Measurements from ENCODE around the gene PLB1.

The PLB1 gene

GRCh38 chr2:28495551-28496250, at the start of gene PLB1:
PLB1 (plus strand) TSS chr2:28496060; CDS start chr2:28496115, 55 bp downstream.
- no peak for DNase-seq

DNA sequence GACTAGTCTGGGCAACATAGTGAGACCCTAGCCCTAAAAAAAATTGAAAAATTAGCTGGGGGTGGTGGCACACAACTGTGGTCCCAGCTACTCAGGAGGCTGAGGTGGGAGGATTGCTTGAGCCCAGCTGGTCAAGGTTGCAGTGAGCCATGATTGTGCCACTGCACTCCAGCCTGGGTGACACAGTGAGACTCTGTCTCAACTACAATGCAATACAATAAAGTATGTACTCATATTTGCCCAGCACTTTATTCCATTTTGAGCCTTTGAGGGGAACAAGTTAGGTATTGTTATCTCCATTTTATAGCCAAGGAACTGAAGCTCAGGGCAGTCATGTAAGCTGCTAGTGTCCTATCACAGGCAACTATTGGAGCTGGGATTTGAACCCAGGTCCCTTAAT, 49.3 kb upstream of the PLB1 start:
- DNase-seq: no peak

GRCh38 chr2:28447086-28447485, 48.8 kb upstream of the PLB1 start:
- no peak for DNase-seq

DNA sequence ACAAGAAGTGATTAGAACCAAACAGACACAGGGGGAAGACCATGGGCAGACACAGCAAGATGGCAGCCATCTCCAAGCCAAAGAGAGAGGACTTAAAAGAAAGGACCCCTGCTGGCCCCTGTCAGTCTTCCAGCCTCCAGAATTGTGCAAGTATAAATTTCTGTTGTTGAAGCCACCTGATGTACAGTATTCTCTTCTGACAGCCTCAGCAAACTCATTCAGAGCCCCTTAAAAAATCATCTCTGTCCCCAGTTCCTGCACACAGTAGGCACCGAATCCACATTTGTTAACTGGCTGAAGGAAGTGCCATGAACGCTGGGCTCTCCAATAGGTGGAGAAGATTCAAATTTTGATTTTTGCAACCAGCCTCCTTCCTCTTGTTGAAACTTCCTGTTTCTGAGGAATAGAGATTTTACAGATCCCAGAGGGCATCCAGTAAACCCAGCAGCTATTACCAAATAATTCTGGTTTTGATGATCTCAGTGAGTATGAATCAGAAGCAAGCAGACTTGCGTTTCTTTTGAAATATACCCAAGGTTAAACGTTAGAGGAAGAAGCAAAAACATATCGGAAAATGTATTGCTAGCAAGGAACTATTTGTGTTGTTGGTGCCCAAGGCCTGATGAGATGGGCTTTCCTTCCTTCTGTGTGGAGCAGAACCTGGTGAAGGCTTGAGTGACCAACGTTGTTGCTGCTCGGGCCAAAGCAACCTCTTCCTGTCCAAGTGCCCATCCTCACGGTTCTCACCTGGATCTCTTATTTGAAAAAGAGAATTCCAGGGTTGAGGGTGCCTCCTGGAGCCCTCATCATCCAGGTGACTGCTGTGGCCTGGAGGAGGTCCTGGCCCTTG, 47.7 kb upstream of the PLB1 start:
- peak; percentile 17 to 46 for DNase-seq

- no peak for DNase-seq
These were observed 47.1 kb upstream of the PLB1 start for GRCh38 chr2:28448793-28449100.

DNA sequence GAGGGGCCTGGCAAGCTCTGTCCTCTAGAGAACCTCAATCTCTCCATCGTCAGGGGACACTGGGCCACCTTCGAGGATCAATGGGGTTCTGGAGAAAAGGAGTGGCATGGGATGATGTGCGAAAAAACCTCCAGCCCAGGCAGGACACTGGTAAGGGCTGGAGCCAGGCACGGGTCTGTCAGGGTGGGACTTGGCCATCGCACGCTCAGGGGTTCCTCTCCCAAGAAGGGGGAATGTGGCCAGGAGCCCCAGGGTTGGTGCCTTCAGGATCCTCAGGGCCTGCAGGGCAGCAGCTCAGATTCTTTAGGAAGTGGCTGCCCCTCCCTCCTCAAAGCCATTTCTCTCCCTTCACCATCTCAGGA, 46.8 kb upstream of the PLB1 start:
- no peak for DNase-seq

DNA sequence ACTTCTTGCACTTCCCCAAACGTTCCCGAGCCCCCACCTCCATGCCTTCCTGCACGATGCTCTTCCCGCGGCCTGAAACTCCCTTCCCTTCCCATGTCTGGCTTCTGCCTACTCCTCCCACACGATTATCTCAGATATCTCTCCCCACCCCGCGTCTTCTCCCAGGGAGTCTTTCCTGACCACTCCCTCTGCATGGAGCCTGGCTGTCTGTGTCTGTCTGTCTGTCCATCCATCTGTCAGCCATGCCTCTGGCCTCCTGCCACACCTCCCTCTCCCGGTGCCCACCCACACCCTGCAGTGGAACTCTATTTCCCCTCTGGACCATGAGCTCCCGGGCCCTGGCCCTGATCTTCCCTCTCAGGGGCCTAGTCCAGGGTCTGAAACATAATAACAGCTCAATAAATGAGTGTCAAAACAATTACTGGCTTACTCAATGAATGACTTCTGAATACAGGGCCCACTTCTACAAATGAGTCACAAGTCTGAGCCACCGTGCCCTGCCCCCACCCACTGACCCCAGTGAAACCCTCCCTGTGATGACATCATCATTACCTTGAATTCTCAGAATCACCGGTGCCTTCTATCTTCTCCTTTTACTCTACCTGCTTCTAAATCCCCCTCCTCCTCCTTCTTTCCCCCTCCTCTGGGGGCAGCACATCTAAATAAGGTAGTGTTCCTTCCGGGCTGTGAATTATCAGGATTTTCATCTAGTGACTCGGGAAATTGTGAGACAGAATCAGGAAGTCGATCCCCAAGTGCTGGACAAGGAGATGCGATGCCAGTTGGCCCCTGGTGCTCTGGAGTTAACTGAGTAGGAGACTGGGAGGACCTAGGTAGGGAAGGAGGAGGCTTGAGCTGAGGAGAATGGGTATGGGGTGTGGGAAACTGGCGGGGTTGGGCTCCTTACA, 46.1 kb upstream of the PLB1 start:
- DNase-seq: peak; percentile 30 to 64

DNA sequence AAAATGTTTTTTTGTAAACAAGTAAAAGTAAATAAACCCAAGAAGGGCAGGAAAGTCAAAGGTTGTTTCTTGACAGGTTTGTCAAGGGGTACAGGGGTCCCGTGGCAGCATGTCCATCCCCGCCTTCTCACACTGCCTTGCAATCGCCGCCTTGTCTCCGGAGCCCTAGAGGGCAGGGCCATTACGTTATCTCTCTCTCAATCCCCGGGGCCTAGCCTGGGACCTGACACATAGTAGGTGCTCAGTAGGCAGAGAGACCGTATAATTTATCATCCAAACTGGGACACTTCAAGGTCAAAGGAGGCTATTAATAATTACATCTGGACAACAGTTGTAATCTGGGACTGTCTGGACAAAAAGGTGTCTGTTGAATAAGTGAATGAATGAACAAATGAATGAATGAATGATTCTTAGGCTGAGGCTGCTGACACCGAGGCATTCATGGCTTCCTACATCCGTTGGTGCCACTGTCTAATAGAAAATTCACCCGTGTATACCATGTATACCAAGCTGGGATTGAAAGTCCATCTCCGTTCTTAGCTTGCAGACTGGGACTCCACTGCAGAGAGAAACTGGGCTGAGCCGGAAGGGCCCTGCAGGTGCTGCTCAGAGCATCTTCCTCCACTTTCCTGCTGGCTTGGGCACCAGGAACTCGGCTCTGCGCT, 44.8 kb upstream of the PLB1 start:
- DNase-seq: no peak

DNA sequence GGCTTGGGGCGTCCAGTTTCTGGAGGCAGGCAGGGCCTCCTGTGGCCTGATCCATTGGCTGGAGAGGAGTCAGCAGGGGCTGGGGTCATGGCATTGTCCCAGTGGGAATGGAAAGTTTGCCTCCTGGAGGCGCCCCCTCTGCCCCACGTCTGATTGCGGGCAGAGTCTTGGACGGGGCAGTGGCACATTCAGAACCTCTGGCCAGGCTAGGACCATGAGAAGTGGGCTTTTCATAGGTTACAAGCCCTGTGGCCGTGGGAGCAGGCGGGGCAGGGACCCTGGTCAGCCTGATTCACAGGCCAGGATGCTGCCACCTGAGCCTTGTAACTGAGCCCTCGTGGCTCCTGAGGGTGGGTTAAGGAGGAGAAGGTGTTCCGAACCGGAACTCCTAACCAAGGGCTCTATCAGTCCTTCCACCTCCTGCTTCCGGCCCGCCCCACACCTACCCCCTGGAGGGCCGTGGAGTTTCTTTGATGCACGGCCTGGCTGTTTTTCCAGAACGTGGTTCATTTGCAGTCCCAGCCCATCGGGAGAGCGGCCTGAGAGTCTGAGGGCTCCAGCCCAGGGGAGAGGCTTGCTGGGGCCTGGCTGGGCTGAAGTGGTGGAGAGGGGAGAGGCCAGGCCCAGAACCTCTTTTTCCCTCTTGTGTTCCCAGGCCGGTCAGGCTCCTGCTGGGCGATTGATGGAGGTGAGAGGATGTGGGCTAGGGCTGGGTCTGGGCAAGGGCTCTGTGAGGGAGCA, 43.9 kb upstream of the PLB1 start:
- DNase-seq: no peak

DNA sequence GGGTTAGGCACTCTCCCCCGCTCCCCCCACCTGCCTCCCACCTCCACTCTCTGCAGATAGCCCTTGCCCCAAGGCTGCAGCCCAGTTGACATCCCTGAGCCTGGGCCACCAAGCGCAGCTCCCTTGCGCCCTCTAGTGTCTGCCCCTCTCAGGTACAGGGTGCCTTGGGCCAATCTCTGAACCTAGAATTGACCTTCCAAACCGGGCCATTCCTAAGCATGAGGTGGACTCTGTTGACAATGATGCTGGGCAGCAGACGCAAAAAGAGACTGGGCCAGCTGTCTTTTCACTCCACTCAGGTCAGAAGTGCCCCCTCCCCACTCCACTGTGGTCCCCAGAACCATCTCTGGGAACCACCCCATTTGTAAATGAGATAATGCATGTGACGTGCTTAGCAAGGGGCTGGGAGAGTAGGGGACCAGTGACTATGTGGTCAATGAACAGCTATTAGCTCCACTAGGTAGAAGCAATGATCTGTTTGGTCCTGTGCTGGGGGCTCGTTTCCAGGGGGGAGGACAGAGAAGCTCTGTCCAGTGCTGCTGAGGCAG, 43.3 kb upstream of the PLB1 start:
- DNase-seq: peak; percentile 71 to 77

DNA sequence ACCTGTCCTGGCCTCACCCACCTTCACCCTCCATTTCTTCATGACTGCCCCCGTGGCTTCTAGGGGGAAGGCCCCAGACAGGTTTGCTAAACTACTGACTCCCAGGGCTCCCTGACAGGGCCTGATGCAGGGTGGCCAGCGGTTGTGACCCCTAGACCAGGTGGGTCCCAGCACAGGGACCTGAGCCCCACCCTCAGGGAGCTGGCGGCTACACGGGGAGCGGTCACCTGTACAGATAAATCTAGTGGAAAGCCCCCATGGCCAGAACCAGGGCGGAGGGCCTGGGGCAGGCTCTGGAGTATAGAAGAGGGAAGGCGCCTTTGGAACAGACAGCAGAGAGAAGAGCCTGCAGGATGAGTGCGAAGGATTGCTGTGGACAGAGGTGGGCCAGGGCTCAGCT, 42.5 kb upstream of the PLB1 start:
- no peak for DNase-seq

- DNase-seq: no peak
These were observed 41.6 kb upstream of the PLB1 start for GRCh38 chr2:28454016-28454930.

DNA sequence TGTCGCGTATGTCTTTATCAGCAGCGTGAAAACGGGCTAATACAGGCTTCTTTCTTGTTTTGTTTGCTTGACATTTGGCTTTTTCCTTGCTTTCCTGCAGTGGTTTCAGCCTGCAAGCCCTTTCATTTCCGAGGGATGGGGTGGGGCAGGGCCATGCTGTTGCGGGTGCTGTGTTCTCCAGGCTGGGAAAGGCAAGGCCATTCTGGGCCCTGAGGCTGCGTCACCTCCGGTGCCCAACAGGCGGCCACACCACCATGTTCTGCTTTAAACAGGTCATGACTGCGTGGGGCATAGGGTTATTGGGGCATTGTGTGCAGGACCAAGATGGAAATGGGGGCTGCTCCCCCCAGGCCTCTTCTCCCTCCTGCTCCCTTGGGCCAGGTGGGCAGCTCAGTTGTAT, 38.6 kb upstream of the PLB1 start:
- DNase-seq: no peak

GRCh38 chr2:28461056-28461455, 34.8 kb upstream of the PLB1 start:
- no peak for DNase-seq

- DNase-seq: no peak
These were observed 33.7 kb upstream of the PLB1 start for GRCh38 chr2:28462122-28462521.

DNA sequence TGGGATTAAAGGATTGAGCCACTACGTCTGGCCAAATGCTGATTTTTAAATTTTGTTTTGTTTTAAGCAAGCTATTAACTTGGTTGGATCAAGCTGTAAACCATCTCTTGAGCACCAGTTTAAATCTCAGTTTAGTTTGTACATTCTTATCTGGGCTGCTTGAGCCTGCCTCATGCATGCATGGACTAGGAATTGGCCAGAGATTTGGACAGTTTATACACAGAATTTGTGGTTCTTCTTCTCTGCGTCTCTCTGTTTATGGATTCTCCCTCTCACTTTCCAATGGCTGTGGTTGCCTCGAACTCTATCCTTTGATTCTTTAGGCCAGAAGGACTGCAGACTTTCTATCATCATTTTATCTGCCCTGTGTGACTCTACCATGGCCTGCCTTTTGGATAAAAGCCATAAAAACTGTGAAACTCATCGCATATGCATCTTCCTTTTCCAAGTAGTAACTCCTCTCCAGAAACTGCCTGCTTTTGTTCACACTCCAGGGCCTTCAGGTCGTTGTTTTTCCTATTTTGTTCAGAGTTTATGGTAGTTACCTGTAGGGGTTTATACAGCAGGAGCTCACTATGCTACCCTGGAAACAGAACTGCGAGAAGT, 32.5 kb upstream of the PLB1 start:
- DNase-seq: no peak

- DNase-seq: no peak
These were observed 32.0 kb upstream of the PLB1 start for GRCh38 chr2:28463893-28464292.

- DNase-seq: no peak
These were observed 30.5 kb upstream of the PLB1 start for GRCh38 chr2:28465148-28465885.

DNA sequence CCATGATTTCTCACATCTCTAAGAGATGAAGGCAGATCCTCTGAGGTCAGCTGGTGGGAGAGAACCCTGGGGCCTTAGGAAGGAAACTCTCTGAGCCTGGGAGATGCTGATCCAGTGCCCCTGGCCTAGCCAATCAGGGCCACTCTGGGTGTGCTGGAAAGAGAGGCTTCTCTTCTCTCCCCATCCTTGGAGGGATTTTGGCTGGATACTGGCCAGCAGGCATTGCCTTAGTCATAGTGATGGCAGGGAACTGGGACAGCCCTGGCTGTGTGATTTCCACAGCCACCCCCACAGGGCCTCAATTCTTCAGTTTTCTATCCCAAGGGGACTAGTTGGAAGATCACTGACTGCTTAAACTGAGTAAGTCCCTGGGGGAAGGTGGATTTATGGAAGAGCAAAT, 26.6 kb upstream of the PLB1 start:
- DNase-seq: no peak
